ENCODE measurements around the gene NR3C1.

NR3C1 gene

GRCh38 chr5:143403593-143404415, at the start of gene NR3C1:
Gene NR3C1, minus strand, starts transcription at chr5:143403686. Its CDS starts 2,847 bp downstream, at chr5:143400839.
- peak; percentile 22 for DNase-seq (ENCODE audit: insufficient read length, low spot score)
- no peak for FAIRE-seq
- TF ChIP-seq CTCF (IDR thresholded peaks at IDR 0.05; ENCODE audit: insufficient read depth, missing control alignments) = peak; percentile 25

GRCh38 chr5:143449772-143450171, 46.3 kb upstream of the NR3C1 start:
- TF ChIP-seq CTCF (IDR thresholded peaks at IDR 0.05; ENCODE audit: insufficient read depth, missing control alignments) = no peak
- no peak for FAIRE-seq
- DNase-seq (ENCODE audit: insufficient read length, low spot score) = no peak

GRCh38 chr5:143448518-143448917, 45.0 kb upstream of the NR3C1 start:
- no peak for DNase-seq (ENCODE audit: insufficient read length, low spot score)
- TF ChIP-seq CTCF (IDR thresholded peaks at IDR 0.05; ENCODE audit: insufficient read depth, missing control alignments) = no peak
- no peak for FAIRE-seq

GRCh38 chr5:143447983-143448382, 44.5 kb upstream of the NR3C1 start:
- no peak for TF ChIP-seq CTCF (IDR thresholded peaks at IDR 0.05; ENCODE audit: insufficient read depth, missing control alignments)
- FAIRE-seq (no peak), DNase-seq (ENCODE audit: insufficient read length, low spot score) (no peak)

- no peak for DNase-seq (ENCODE audit: insufficient read length, low spot score)
- FAIRE-seq = no peak
- TF ChIP-seq CTCF (IDR thresholded peaks at IDR 0.05; ENCODE audit: insufficient read depth, missing control alignments) = no peak
These were observed 43.2 kb upstream of the NR3C1 start for GRCh38 chr5:143446535-143447226.

- DNase-seq (ENCODE audit: insufficient read length, low spot score) = no peak
- FAIRE-seq = peak; percentile 11
- no peak for TF ChIP-seq CTCF (IDR thresholded peaks at IDR 0.05; ENCODE audit: insufficient read depth, missing control alignments)
These were observed 42.3 kb upstream of the NR3C1 start for GRCh38 chr5:143445776-143446175.

- TF ChIP-seq CTCF (IDR thresholded peaks at IDR 0.05; ENCODE audit: insufficient read depth, missing control alignments) = no peak
- FAIRE-seq = no peak
- no peak for DNase-seq (ENCODE audit: insufficient read length, low spot score)
These were observed 39.8 kb upstream of the NR3C1 start for GRCh38 chr5:143443330-143443729.

All from D721Med (cell line).